Activated naive CD8-positive, alpha-beta T cell treated with anti-CD3 and anti-CD28 coated beads for 36 hours (primary cell): ENCODE data around the gene LRFN3. TPM values are rescaled to one million over a fixed set of nuclear protein-coding genes. Genes with fewer than 3 reads are reported as not detected.
"Not testable (repeated sequence)": the region's sequence is repeated elsewhere in the genome, so short reads cannot be mapped to it uniquely, and the experiment has no call there.

ENCODE experiments used
- DNase-seq: peaks from one replicate; pipeline ENCODE4 v3.0.0; 2021
- H3K27ac Mint-ChIP-seq: one replicate; pipeline ENCODE4 v1.8.0; 2022; ENCODE audit warnings: mild to moderate bottlenecking, moderate library complexity, mixed read lengths
- H3K27me3 Mint-ChIP-seq: one replicate; pipeline ENCODE4 v1.8.0; 2022; ENCODE audit warnings: mild to moderate bottlenecking, mixed read lengths
- H3K36me3 Mint-ChIP-seq: one replicate; pipeline ENCODE4 v1.8.0; 2021; ENCODE audit warnings: mild to moderate bottlenecking, mixed read lengths
- H3K4me1 Mint-ChIP-seq: one replicate; pipeline ENCODE4 v1.8.0; 2021; ENCODE audit warnings: mixed read lengths
- H3K4me3 Mint-ChIP-seq: one replicate; pipeline ENCODE4 v1.8.0; 2022; ENCODE audit warnings: mild to moderate bottlenecking, moderate library complexity, mixed read lengths
- H3K9me3 Mint-ChIP-seq: one replicate; pipeline ENCODE4 v1.8.0; 2022; ENCODE audit warnings: mixed read lengths
- total RNA-seq, 2 experiments: library from RNA; stranded (reverse); gene quantifications; one replicate each; pipeline ENCODE4 v1.2.3, GENCODE V29; 2021

LRFN3 gene, protein sequence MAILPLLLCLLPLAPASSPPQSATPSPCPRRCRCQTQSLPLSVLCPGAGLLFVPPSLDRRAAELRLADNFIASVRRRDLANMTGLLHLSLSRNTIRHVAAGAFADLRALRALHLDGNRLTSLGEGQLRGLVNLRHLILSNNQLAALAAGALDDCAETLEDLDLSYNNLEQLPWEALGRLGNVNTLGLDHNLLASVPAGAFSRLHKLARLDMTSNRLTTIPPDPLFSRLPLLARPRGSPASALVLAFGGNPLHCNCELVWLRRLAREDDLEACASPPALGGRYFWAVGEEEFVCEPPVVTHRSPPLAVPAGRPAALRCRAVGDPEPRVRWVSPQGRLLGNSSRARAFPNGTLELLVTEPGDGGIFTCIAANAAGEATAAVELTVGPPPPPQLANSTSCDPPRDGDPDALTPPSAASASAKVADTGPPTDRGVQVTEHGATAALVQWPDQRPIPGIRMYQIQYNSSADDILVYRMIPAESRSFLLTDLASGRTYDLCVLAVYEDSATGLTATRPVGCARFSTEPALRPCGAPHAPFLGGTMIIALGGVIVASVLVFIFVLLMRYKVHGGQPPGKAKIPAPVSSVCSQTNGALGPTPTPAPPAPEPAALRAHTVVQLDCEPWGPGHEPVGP
- 1 to 10 TPM; 5.8 to 7.1 TPM for total RNA-seq

DNA sequence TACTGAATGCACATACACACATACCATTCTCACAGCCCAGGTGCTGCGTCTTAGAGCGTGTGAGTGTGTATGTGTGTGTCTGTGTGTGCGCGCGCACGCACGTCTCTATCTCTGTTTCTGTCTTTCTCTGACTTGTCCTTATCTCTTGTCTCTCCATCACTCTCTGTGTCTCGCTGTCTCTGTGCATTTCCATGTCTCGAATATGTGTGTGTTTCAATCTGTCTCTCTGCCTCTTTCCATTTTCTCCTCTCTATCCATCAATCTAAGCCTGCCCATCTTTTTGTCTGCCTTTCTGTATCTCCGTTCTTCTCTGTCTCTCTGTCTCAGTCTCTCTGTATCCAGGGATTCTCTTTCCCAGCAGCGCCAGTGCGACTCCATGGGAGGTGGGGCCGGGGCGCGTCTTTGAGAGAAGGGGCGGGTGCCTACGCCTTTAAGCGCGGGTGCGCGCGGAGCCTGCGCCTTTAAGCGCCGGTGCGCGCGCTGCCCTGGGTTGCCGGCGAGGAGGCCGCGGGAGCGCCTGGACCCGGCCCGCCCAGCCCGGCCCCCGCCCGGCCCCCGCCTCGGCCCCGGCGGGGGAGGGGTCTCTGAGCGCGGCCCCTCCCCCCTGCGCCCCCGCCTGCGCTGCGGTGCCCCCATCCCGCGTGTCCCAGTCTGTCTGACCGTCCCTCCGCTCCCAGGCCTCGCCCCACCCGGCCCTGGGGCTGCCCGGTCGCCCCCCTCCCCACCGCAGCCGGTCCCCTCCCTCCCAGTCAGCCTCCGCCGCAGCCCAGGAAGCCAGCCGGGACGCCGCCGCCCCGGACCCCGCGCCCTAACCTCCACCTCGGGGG lies at the start of gene LRFN3:
Gene LRFN3 (plus strand): TSS at position 464 of the 827 bp plus-strand sequence. CDS start 3,052 bp downstream, outside the sequence.
- Mint-ChIP-seq H3K27me3 (no peaks in the 10 kb centered on the region), H3K4me3 (peak within 1 kb of the TSS; percentile 93), H3K36me3 (no peaks in the 10 kb centered on the region), H3K4me1 (peaks cover 24% of the 10 kb centered on the region), H3K27ac (peak within 1 kb of the TSS; percentile 72), H3K9me3 (no peaks in the 10 kb centered on the region)
- DNase-seq = peak; percentile 66

DNA sequence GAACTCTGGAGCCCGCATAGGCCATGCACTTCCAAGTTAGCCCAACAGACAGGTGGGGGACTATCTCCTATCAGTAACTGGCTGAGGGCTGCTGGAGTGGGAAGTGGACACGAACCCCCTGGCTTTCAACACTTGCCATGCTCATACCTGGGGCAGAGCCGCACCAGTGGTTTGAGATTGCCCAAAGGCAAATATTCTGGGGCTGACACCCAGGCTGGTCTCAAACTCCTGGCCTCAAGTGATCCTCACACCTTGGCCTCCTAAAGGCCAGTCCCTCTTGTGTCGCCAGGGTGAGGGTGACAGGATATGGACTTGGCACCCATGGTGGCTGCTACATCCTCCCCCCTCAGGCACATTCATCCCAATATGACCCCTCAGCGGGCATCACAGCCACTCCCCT lies 49.0 kb upstream of the LRFN3 start:
- Mint-ChIP-seq H3K36me3 (peaks cover 47% of the 10 kb centered on the region), H3K27me3 (no peaks in the 10 kb centered on the region), H3K4me3 (no peak overlapping the region), H3K9me3 (no peaks in the 10 kb centered on the region), H3K27ac (no peak overlapping the region), H3K4me1 (peaks cover 13% of the 10 kb centered on the region)
- no peak for DNase-seq

DNA sequence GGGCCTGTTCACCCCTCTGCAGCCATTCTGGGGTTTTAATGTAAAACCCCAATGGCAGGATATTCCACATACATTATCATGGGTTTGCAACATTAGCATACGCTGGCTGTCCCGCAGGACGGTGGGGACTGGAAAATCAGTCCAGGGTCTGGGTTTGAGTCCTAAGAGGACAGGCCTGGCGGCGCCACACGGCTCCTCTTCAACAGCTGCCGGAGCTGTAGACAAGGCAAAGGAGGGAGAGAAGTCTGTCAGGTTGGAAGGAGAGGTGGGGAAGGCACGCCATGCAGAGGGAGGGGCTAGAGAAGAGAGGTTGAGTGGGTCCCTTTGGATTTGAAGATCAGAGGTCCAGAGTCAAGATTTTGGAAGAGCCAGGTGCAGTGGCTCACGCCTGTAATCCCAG lies 47.8 kb upstream of the LRFN3 start:
- Mint-ChIP-seq H3K27ac (no peak overlapping the region), H3K36me3 (peaks cover 57% of the 10 kb centered on the region)
- no peak for DNase-seq

DNA sequence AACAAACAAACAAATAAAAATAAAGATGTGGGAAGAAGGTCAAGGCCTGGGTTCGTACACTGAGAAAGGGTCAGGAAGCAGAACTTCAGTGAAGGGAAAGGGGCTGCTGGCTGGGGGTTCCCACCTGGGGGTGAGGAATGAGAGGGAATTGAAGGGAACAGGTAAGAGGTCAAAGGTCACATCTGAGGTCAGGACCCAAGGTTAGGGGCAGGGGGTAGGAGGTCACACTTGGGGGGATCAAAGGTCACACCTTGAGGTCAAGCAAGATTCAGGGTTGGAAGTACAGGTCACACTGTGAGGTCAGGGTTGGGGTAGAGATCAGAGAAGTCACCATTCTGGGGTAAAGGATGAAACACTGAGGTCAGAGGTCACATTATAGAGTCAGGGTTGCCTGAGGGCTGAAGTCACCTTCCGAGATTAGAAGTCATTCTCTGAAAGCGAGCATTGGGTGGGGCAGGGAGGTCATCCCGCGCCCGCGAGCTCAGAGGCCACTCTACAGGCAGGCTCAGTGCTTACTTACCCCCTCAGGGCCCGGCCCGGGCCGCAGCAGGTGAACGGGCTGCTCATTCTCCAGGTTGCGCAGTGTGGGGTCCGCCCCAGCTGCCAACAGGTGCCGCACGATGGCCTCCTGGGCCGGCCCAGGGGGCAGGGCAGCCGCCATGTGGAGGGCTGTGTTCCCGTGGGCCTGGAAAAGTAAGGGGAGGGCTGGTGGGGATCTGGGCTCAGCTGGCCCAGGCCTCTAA lies 46.6 kb upstream of the LRFN3 start:
- DNase-seq = no peak
- peaks cover 60% of the 10 kb centered on the region for H3K36me3 Mint-ChIP-seq
- no peaks in the 10 kb centered on the region for H3K27me3 Mint-ChIP-seq
- H3K4me1 Mint-ChIP-seq = peaks cover 19% of the 10 kb centered on the region
- peak overlapping the region; percentile 11 for H3K4me3 Mint-ChIP-seq
- peak overlapping the region; percentile 38 for H3K27ac Mint-ChIP-seq
- no peaks in the 10 kb centered on the region for H3K9me3 Mint-ChIP-seq

More for the DNA sequence above, 47.8 kb upstream of the LRFN3 start:
- Mint-ChIP-seq H3K4me1 (peaks cover 16% of the 10 kb centered on the region), H3K4me3 (no peak overlapping the region), H3K9me3 (no peaks in the 10 kb centered on the region), H3K27me3 (no peaks in the 10 kb centered on the region)

DNA sequence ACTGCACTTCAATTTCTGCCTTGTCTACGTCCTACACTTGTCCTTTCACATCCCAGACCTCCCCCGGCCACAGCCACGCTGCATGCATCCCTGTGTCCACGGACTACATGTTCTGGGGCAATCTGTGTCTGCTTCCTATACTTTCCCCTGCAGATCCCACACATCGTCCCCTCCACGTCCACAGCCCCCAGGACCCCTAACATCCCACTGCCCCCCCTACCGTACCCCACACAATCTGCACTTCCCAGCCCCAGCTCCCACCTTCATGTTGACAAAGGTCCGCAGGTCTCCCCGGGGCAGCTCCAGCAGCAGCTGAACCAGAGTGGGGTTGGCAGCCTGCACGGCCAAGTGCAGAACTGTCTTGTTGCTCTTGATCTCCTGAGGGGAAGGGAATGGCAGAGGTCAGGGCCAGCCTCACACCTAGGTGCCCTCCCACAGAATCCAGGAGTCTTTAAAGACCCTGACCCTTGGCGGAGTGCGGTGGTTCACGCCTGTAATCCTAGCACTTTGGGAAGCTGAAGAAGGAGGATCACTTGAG lies 46.0 kb upstream of the LRFN3 start:
- Mint-ChIP-seq H3K4me3 (peak overlapping the region; percentile 20), H3K36me3 (peaks cover 60% of the 10 kb centered on the region)

DNA sequence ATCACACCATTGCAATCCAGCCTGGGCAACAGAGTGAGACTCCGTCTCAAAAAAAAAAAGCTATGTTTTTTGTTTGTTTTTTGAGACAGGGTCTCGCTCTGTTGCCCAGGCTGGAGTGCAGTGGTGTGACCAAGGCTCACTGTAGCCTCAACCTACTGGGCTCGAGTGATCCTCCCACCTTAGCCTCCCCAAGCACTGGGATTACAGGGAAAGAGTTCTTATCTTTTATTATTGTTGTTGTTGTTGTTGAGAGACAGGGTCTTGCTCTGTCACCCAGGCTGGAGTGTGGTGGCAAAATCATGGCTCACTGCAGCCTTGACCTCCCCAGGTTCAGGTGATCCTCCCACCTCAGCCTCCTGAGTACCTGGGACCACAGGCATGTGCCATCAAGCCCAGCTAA lies 44.4 kb upstream of the LRFN3 start:
- peaks cover 67% of the 10 kb centered on the region for H3K36me3 Mint-ChIP-seq
- H3K27me3 Mint-ChIP-seq, H3K9me3 Mint-ChIP-seq, H3K4me3 Mint-ChIP-seq, DNase-seq: not testable (repeated sequence)
- peak overlapping the region; percentile 16 for H3K27ac Mint-ChIP-seq
- H3K4me1 Mint-ChIP-seq = peaks cover 27% of the 10 kb centered on the region

More for the DNA sequence above, 46.0 kb upstream of the LRFN3 start:
- no peak for DNase-seq
- Mint-ChIP-seq H3K27me3 (no peaks in the 10 kb centered on the region), H3K4me1 (peaks cover 19% of the 10 kb centered on the region), H3K27ac (peak overlapping the region; percentile 27), H3K9me3 (no peaks in the 10 kb centered on the region)

DNA sequence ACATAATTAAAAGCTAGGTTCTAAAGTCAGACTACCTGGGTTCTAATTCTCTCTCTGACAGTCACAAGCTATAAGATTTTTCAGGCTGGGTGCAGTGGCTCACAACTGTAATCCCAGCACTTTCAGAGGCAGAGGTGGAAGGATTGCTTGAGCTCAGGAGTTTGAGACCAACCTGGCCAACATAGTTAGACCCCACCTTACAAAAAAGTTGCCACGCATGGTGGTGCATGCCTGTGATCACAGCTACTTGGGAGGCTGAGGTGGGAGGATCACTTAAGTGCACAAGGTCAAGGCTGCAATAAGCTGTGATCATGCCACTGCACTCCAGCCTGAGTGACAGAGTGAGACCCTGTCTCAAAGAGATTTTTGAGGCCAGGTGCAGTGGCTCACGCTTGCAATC lies 41.8 kb upstream of the LRFN3 start:
- Mint-ChIP-seq H3K27ac (peak overlapping the region; percentile 45), H3K4me1 (peaks cover 34% of the 10 kb centered on the region), H3K27me3 (no peaks in the 10 kb centered on the region), H3K9me3 (no peaks in the 10 kb centered on the region), H3K36me3 (peaks cover 66% of the 10 kb centered on the region), H3K4me3 (no peak overlapping the region)
- no peak for DNase-seq

DNA sequence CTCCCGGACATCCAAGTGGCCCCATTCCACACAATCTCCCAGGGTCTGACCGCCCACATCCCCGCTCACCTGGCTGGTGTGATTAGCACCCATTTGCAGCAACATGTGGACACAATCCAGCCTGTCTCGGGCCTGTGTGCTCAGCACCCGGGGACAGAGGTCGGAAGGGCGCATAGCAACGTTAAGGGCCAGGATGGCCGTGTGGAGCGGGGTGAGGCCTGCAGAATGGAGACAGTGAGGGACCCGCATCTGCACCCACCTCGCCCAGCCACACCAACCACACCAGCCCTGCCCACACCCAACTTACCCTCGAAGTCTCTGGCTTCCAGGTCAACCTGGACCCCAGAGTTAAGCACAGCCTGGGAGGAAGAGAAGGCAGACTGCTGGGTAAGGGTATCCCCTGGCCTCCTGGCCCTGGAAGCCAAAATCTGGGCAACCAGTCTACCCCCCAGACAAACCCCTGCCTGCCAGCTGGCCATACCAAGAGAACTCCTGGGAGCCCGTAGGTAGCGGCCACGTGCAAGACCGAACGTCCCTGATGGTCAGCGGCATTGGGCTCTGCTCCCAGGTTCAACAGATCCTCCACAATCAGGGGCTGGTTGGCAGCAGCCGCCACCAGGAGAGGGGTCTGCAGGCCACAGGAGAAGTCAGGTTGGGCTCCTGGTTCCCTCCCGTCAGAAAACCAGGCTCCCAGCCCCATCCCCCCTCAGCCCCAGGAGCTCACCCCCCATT lies 40.1 kb upstream of the LRFN3 start:
- Mint-ChIP-seq H3K27ac (peak overlapping the region; percentile 63), H3K27me3 (no peaks in the 10 kb centered on the region), H3K36me3 (peaks cover 54% of the 10 kb centered on the region), H3K4me1 (peaks cover 29% of the 10 kb centered on the region), H3K4me3 (peak overlapping the region; percentile 97), H3K9me3 (no peaks in the 10 kb centered on the region)
- DNase-seq = no peak

DNA sequence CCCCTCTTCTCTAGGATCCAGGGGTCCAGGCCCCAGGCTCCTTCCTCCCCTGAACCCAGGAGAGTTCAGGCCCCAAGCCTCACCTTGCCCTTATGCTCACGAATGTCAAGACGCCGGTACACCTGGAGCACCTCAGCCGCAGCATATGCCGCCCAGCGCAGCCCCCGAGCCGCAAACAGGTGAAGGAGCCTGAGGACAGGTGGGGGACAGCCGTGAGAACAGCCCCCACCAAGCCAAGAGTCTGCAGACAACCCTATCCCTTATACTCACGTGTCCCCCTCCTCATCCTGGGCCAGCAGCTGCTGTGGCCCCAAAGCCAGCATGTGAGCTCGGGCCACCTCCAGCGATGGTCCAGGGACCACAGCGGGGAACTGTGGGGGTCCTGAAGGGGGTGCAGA lies 39.5 kb upstream of the LRFN3 start:
- Mint-ChIP-seq H3K27me3 (no peaks in the 10 kb centered on the region), H3K36me3 (peaks cover 49% of the 10 kb centered on the region), H3K27ac (no peak overlapping the region), H3K9me3 (no peaks in the 10 kb centered on the region), H3K4me3 (peak overlapping the region; percentile 97), H3K4me1 (peaks cover 30% of the 10 kb centered on the region)
- DNase-seq = no peak

DNA sequence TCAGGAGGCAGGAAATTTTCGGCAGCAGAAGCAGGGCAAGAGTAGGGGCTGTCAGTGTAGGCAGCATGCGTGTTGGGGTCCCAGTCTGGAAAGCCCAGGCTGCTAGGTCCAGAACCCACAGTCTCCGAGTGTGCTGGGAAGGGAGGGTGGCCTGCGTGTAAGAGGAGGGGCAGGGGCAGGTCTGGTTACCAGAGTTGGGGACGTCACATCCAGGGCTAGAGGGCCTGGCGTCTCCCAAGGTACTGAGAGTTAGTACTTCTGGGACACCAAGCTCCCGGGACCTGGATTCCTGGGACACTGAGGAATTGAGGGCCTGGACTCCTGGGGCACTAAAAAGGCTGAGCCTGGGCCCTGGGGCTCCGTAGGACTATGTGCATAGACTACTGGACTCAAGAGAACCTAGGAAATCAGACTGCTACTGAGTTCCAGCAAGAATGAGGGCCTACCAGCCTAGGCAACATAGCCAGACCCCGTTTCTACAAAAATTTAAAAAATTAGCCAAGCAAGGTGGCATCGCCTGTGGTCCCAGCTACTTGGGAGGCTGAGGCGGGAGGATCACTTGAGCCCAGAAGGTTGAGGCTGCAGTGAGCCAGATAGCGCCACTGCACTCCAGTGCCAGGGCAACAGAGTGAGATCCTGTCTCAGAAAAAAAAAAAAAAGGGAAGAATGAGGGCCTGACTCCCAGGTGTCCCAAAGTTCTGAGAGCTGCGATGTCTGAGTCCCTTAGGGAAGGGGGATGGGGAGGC lies 38.3 kb upstream of the LRFN3 start:
- Mint-ChIP-seq H3K4me3 (peak overlapping the region; percentile 97), H3K9me3 (no peaks in the 10 kb centered on the region), H3K36me3 (peaks cover 44% of the 10 kb centered on the region), H3K27me3 (no peaks in the 10 kb centered on the region), H3K4me1 (peaks cover 36% of the 10 kb centered on the region), H3K27ac (peak overlapping the region; percentile 90)
- DNase-seq = no peak

DNA sequence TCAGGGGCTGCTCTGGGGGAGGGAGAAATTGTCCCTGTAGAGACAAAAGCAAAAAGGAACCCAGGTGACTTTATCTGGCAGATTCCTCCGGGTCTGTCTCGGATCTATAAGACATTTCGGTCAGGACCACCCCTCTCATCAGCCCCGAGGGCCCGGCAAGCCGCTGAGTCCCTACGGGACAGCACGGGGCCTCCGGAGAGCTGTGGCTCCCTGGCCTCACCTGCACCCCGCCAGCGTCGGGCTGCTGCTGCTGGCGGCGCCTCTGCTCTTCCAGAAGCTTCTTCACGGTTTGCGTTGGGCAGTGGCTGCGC lies 37.7 kb upstream of the LRFN3 start:
- no peak for DNase-seq
- Mint-ChIP-seq H3K27ac (peak overlapping the region; percentile 90), H3K4me1 (peaks cover 36% of the 10 kb centered on the region), H3K27me3 (no peaks in the 10 kb centered on the region), H3K36me3 (peaks cover 39% of the 10 kb centered on the region), H3K4me3 (peak overlapping the region; percentile 97), H3K9me3 (no peaks in the 10 kb centered on the region)

DNA sequence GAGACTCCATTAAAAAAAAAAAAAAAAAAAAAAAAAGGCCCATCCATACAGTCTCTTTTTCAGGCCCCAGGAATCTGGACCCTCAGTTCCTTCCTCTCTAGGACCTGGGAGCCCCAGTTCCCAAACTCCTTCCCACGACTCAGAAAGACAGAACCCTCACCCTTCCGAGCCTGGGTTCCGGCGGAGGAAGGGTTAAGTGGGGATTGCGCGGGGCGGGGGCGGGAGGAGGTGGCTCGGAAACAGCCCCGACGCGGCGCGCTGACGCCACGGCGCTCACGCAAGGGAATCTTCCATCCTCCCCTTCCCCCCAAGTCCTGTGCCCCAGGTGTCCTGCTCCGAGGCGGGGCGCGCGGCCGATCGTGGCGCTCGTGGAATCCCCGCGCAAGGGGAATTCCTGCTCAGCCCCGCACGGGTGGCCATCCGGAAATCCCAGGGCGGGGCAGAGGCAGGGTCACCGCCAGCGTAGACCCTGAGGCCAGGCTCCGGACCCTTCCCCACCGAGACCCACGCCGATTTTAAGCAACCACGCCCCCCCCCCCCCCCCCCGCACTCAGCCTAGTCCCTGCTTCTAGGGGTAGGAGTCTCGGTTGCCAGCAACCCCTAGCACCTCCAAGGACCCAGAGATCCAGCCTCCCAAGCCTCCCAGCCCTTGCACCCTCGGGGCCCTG lies 36.5 kb upstream of the LRFN3 start:
- Mint-ChIP-seq H3K4me1 (peaks cover 44% of the 10 kb centered on the region), H3K36me3 (peaks cover 39% of the 10 kb centered on the region), H3K9me3 (no peaks in the 10 kb centered on the region), H3K4me3 (peak overlapping the region; percentile 97), H3K27ac (peak overlapping the region; percentile 90), H3K27me3 (no peaks in the 10 kb centered on the region)
- DNase-seq = peak; percentile 89

DNA sequence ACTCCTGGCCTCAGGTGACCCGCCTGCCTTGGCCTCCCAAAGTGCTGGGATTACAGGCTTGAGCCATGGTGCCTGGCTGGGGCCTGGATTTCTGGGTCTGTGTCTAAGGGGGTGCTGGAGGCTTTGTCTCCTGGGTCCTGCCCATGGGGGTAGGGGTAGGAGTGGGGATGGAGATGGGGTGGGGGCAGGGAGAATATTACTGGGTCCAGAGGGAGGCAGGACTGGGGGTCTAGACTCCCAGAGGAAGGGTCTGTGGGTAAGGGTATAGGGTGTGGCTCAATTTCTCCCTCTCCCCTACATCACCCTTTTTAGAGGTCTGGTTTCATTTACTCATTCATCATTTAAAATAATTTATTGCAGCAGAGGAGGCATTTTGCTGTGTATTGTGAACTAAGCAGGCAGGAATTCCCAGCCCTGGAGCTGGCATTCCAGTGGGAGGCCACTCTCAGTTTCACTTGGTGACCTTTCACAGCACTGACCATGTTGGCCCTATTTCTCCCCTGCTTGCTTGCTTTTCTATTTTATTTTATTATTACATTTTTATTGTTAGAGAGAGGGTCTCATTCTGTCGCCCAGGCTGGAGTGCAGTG lies 35.0 kb upstream of the LRFN3 start:
- H3K9me3 Mint-ChIP-seq = no peaks in the 10 kb centered on the region

More for the DNA sequence above, 35.0 kb upstream of the LRFN3 start:
- DNase-seq = no peak
- peaks cover 33% of the 10 kb centered on the region for H3K36me3 Mint-ChIP-seq
- peaks cover 44% of the 10 kb centered on the region for H3K4me1 Mint-ChIP-seq
- peak overlapping the region; percentile 90 for H3K27ac Mint-ChIP-seq
- no peaks in the 10 kb centered on the region for H3K27me3 Mint-ChIP-seq
- H3K4me3 Mint-ChIP-seq = peak overlapping the region; percentile 97
